ENCODE measurements around the gene KRTAP20-3.

- TF ChIP-seq, protein P1, sequence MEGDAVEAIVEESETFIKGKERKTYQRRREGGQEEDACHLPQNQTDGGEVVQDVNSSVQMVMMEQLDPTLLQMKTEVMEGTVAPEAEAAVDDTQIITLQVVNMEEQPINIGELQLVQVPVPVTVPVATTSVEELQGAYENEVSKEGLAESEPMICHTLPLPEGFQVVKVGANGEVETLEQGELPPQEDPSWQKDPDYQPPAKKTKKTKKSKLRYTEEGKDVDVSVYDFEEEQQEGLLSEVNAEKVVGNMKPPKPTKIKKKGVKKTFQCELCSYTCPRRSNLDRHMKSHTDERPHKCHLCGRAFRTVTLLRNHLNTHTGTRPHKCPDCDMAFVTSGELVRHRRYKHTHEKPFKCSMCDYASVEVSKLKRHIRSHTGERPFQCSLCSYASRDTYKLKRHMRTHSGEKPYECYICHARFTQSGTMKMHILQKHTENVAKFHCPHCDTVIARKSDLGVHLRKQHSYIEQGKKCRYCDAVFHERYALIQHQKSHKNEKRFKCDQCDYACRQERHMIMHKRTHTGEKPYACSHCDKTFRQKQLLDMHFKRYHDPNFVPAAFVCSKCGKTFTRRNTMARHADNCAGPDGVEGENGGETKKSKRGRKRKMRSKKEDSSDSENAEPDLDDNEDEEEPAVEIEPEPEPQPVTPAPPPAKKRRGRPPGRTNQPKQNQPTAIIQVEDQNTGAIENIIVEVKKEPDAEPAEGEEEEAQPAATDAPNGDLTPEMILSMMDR (IDR thresholded peaks at IDR 0.05) = no peak
- TF ChIP-seq POLR2AphosphoS5 (IDR thresholded peaks at IDR 0.05) (no peak), POLR2A (IDR thresholded peaks at IDR 0.05) (no peak), EP300 (IDR thresholded peaks at IDR 0.05) (no peak)
These were observed 26.5 kb upstream of the KRTAP20-3 start, which contains the start of gene KRTAP20-1 for GRCh38 chr21:30616125-30616524.
